ENCODE results near the gene UST. TPM values are rescaled to one million over a fixed set of nuclear protein-coding genes. Genes with fewer than 3 reads are reported as not detected.

UST gene
- total RNA-seq, 1 experiment from 2014 or later = 6.1 TPM

DNA sequence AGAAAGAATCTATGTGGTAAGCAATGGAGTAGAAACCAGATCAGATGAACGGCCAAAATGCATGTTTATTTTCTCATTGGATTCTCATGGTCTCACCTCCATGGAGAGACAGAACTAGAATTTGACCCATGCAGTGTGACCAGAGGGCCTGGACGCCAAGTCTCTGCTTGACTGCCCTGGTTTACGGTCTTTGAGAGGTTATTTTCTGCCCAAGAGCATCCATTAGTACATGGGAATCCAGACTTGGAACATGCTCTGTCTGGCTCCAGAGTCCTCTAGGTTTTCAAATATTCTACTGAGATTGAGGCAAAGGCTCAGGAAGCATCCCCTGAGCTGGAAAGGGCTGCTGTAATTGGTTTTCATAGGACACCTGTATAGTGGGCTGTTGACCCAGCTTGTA lies 45.5 kb upstream of the UST start:
- Histone ChIP-seq H3K4me3 (replicated peaks in 1 of 2; ENCODE audit: low read depth in 1 of 2, low read length in 2 of 2) (no peak overlapping the region), H3K27me3 (ENCODE audit: insufficient read depth, low read length) (no peaks in the 10 kb centered on the region), H3K79me2 (ENCODE audit: insufficient read depth, low read length) (no peaks in the 10 kb centered on the region), H3K4me2 (ENCODE audit: low read length) (no peak overlapping the region), H3K36me3 (ENCODE audit: control insufficient read depth in 1 of 2, insufficient read depth in 2 of 2, low read length in 2 of 2) (no peaks in the 10 kb centered on the region), H2AFZ (ENCODE audit: low read depth, low read length, poor library complexity, severe bottlenecking) (no peak overlapping the region), H3K27ac (ENCODE audit: low read depth, low read length) (no peak overlapping the region), H3K9me3 (ENCODE audit: control insufficient read depth in 1 of 2, insufficient read depth in 1 of 2, low read depth in 1 of 2, low read length in 2 of 2) (no peaks in the 10 kb centered on the region), H3K9ac (ENCODE audit: low read length) (no peak overlapping the region), H3K9me2 (ENCODE audit: insufficient read depth) (no peaks in the 10 kb centered on the region), H4K20me1 (ENCODE audit: insufficient read depth) (no peaks in the 10 kb centered on the region), H3K4me1 (ENCODE audit: control insufficient read depth in 1 of 2, insufficient read depth in 2 of 2, low read length in 2 of 2) (no peaks in the 10 kb centered on the region)
- ATAC-seq = no peak
- CTCF ChIA-PET = no interaction called here
- TF ChIP-seq TCF7L2 (IDR thresholded peaks at IDR 0.05; ENCODE audit: borderline replicate concordance, extremely low read depth, insufficient read depth, insufficient read length) (no peak), EGR1 (IDR thresholded peaks at IDR 0.05; ENCODE audit: low read depth) (no peak), SRF (IDR thresholded peaks at IDR 0.05; ENCODE audit: low read depth) (no peak), SP1 (IDR thresholded peaks at IDR 0.05; ENCODE audit: low read depth) (no peak), YY1 (IDR thresholded peaks at IDR 0.05; ENCODE audit: extremely low read depth, insufficient replicate concordance, low read depth, low read length) (no peak), ELF1 (IDR thresholded peaks at IDR 0.05; ENCODE audit: borderline replicate concordance, low read depth) (no peak), ZNF274 (IDR thresholded peaks at IDR 0.05; ENCODE audit: low read depth, low read length) (no peak), FOSL1 (IDR thresholded peaks at IDR 0.05; ENCODE audit: low read depth) (no peak), POLR2AphosphoS5 (IDR thresholded peaks at IDR 0.05; ENCODE audit: low read depth, low read length) (no peak), RAD21 (IDR thresholded peaks at IDR 0.05; ENCODE audit: low read depth) (no peak)
- POLR2A ChIA-PET = no interaction called here
- BruUV-seq (replicated peaks) = no TSS peak
- intact Hi-C loops (cut with micrococcal nuclease) = no loop called here
- DNase-seq (ENCODE audit: low read depth, low spot score) = no peak
- RAD21 ChIA-PET (ENCODE audit: low non-redundant PET in 1 of 2, low total read pairs in 2 of 2, uncharacterized antibody in 2 of 2, unreplicated experiment in 2 of 2) = no interaction called here

DNA sequence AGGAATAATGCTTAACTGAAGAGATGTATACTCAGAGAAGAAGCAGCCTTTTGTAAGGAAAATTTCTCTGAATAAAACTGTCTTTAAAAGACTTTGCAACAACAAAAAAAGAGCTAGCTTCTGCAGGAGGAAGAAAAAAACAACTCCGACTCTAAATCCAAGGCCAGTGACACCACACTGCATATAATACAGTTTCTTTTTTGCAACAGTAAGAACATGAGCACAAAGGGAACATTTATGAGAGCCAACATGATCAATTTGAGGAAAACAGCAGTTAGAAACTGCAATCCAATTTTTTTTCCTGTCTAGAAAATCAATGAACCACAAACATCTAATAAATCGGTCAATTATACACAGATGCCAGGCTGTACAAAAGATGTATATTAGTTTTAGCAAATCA lies 42.9 kb upstream of the UST start:
- Histone ChIP-seq H4K20me1 (ENCODE audit: insufficient read depth) (no peaks in the 10 kb centered on the region), H3K27ac (ENCODE audit: low read depth, low read length) (no peak overlapping the region), H3K79me2 (ENCODE audit: insufficient read depth, low read length) (no peaks in the 10 kb centered on the region), H3K4me3 (replicated peaks in 1 of 2; ENCODE audit: low read depth in 1 of 2, low read length in 2 of 2) (no peak overlapping the region), H3K4me1 (ENCODE audit: control insufficient read depth in 1 of 2, insufficient read depth in 2 of 2, low read length in 2 of 2) (no peaks in the 10 kb centered on the region), H3K9me3 (ENCODE audit: control insufficient read depth in 1 of 2, insufficient read depth in 1 of 2, low read depth in 1 of 2, low read length in 2 of 2) (no peaks in the 10 kb centered on the region), H2AFZ (ENCODE audit: low read depth, low read length, poor library complexity, severe bottlenecking) (no peak overlapping the region), H3K27me3 (ENCODE audit: insufficient read depth, low read length) (no peaks in the 10 kb centered on the region), H3K4me2 (ENCODE audit: low read length) (no peak overlapping the region), H3K9ac (ENCODE audit: low read length) (no peak overlapping the region), H3K9me2 (ENCODE audit: insufficient read depth) (no peaks in the 10 kb centered on the region), H3K36me3 (ENCODE audit: control insufficient read depth in 1 of 2, insufficient read depth in 2 of 2, low read length in 2 of 2) (no peaks in the 10 kb centered on the region)
- ATAC-seq = no peak
- ChIA-PET POLR2A (no interaction called here), RAD21 (ENCODE audit: low non-redundant PET in 1 of 2, low total read pairs in 2 of 2, uncharacterized antibody in 2 of 2, unreplicated experiment in 2 of 2) (no interaction called here), CTCF (interaction anchor here (1.4 kb wide), 1 partner anchor 125 kb away, joined by 3 read pairs; no protein-coding TSS in a partner anchor)
- BruUV-seq (replicated peaks) = no TSS peak
- DNase-seq (ENCODE audit: low read depth, low spot score) = no peak
- intact Hi-C loops (cut with micrococcal nuclease) = no loop called here
- TF ChIP-seq RAD21 (IDR thresholded peaks at IDR 0.05; ENCODE audit: low read depth) (no peak), SP1 (IDR thresholded peaks at IDR 0.05; ENCODE audit: low read depth) (no peak), ZFX (IDR thresholded peaks at IDR 0.05) (no peak), EZH2phosphoT487 (IDR thresholded peaks at IDR 0.05; ENCODE audit: borderline replicate concordance) (no peak), ZBTB33 (IDR thresholded peaks at IDR 0.05; ENCODE audit: extremely low read depth, insufficient replicate concordance, low read length) (no peak), SIN3A (IDR thresholded peaks at IDR 0.05; ENCODE audit: low read depth) (no peak), TCF7L2 (IDR thresholded peaks at IDR 0.05; ENCODE audit: borderline replicate concordance, extremely low read depth, insufficient read depth, insufficient read length) (no peak), EZH2 (IDR thresholded peaks at IDR 0.05) (no peak), CBX3 (IDR thresholded peaks at IDR 0.05; ENCODE audit: low read depth) (no peak), ATF3 (IDR thresholded peaks at IDR 0.05) (no peak)
- TF ChIP-seq, protein P1, sequence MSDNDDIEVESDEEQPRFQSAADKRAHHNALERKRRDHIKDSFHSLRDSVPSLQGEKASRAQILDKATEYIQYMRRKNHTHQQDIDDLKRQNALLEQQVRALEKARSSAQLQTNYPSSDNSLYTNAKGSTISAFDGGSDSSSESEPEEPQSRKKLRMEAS (IDR thresholded peaks at IDR 0.05) = no peak
